Measurements from ENCODE around the gene COLGALT1.

DNA sequence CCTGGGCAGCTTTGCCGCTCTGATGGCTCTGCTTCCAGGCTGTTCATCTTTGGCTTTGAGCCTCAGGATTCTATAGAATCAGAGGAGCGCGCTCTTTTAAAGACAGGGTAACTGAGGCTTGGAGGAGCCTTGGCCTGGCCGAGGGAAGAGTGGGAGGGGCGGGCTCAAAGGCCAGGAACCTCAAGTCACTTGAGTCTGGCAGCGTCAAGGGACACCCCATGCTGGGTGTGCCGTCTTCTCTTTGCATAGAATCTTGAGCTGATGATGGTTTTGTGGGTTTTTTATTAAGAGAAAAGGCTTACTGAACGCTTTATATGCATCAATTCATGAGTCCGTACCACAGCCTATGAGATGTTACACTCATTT is 42.9 kb upstream of the COLGALT1 start:
- TF ChIP-seq SP2 (tag by site-specific recombination; IDR thresholded peaks at IDR 0.05) (no peak), CTCF (tag by site-specific recombination; IDR thresholded peaks at IDR 0.05) (no peak), ZNF830 (tag by site-specific recombination; IDR thresholded peaks at IDR 0.05; ENCODE audit: low read depth) (no peak), ZNF37A (tag by site-specific recombination; IDR thresholded peaks at IDR 0.05) (no peak), ZNF549 (tag by site-specific recombination; IDR thresholded peaks at IDR 0.05) (no peak), ATF2 (tag by site-specific recombination; IDR thresholded peaks at IDR 0.05; ENCODE audit: low read depth) (no peak)
